Body of pancreas (tissue), 4 donors: ENCODE data around the gene KCND2. TPM values are rescaled to one million over a fixed set of nuclear protein-coding genes. Genes with fewer than 3 reads are reported as not detected.
A peak's percentile ranks its signal among the peaks of the same experiment; 100 is the strongest.

Source experiments
- ATAC-seq: fragments of 150-250 bp; one replicate; pipeline ENCODE4 v1.9.1; 2016
- DNase-seq, 4 donors: peaks; one replicate each; pipeline ENCODE4 v3.0.0-alpha.2; 2019
- H3K27ac ChIP-seq, 4 donors: fragments of 200-600 bp; sonication (generic); 1 replicate in 3 of 4; 2 replicates in 1 of 4; pipeline versions ENCODE4 v1.5.1 to v1.6.1; 2016 to 2019; ENCODE audit warnings: mild to moderate bottlenecking in 1 of 4, mixed read lengths in 1 of 4, moderate library complexity in 1 of 4
- H3K27me3 ChIP-seq, 2 donors: fragments of 200-600 bp; sonication (generic); one replicate each; pipeline ENCODE4 v1.6.0; 2016; ENCODE audit warnings: mild to moderate bottlenecking in 1 of 2
- H3K36me3 ChIP-seq, 2 donors: fragments of 200-600 bp; sonication (generic); replicated peaks in 1 of 2; 2 replicates each; pipeline ENCODE4 v1.5.1; 2016; ENCODE audit warnings: low read depth in 2 of 2; ENCODE audit not compliant: insufficient read depth in 1 of 2
- H3K4me1 ChIP-seq: fragments of 200-600 bp; sonication (generic); one replicate; pipeline ENCODE4 v1.6.0; 2016
- H3K4me3 ChIP-seq, 2 donors: fragments of 200-600 bp; sonication (generic); 1 replicate in 1 of 2; 2 replicates in 1 of 2; pipeline ENCODE4 v1.5.1; 2016 to 2019
- H3K9me3 ChIP-seq, 3 donors: fragments of 200-600 bp; sonication (generic); 1 replicate in 2 of 3; 2 replicates in 1 of 3; pipeline ENCODE4 v1.5.1; 2016
- POLR2A ChIP-seq, 3 donors: fragments of 450-650 bp; IDR thresholded peaks; one replicate each; pipeline ENCODE4 v1.6.1; 2016; ENCODE audit warnings: antibody characterized with exemption in 3 of 3, mild to moderate bottlenecking in 2 of 3
- WGBS, 2 donors: methylation state at CpG; one replicate each; pipeline ENCODE4 v1.1.5; 2017; 5-methylcytosine and 5-hydroxymethylcytosine counted together
- intact Hi-C: fragments of 100-400 bp; cut with DNase I; formaldehyde crosslinking; loops from one replicate; pipeline ENCODE4 v1.15.1; 2023
- total RNA-seq, 2 donors: library from RNA; depleted of rRNA; stranded (reverse); fragments of >200 nt; gene quantifications; one replicate each; pipeline ENCODE4 v1.1.0, GENCODE V29; 2016
- TF ChIP-seq, protein P1 (sequence below), 7 experiments: fragments of 450-650 bp in 4 of 7; fragments of 200-600 bp in 3 of 7; sonication (generic) in 3 of 7; IDR thresholded peaks; one replicate each; pipeline ENCODE4 v1.5.1; 2016 to 2019; ENCODE audit warnings: antibody characterized with exemption in 7 of 7

Gene KCND2
- total RNA-seq, 2 donors from 2014 or later = 0.52 to 0.66 TPM

DNA sequence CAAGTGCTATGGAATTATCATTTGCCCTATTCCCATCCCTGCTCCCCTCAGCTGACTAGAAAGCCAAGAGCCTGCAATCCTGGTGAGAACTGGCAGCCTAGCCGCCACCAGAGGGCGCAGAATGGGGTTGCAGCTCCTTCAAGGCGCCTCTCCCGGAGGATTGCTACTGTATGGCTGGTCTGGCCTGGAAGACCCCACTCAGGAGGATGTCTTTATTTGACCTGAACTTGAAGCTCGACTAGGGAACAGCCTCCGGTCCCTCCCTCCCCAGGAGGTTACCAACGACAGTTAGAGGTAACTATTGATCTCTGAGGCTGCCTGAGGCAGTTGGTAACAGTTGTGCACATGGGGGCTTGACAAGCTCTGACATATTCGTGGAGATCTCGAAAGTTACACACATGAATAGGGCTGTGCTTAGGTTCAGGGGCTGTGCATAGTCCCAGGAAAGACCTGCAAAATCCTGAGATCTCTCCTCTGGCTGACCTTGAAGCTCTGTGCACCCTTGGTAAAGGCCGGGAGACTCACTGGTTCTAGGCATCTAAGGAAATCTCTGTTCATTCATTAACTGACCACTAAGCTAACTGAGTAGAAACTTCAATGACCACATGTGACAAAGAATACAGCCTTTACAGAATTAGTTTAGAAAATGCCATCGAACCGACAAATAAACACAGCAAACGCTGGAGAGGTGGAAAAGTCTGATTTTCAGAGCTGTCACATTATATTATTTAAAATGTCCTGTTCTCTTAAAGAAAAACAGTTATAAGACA is 519.3 kb downstream of the KCND2 start:
- 48 to 59% methylated on average over 13 of the region's 13 CpGs for WGBS, 2 donors
- peaks cover 17% of the 10 kb centered on the region for H3K4me1 ChIP-seq
- H3K27ac ChIP-seq = no peak overlapping the region
- no peaks in the 10 kb centered on the region for H3K36me3 ChIP-seq
- H3K4me3 ChIP-seq = no peak overlapping the region
- DNase-seq (peak; percentile 76 to 84 (median 79)), ATAC-seq (peak; percentile 88)
- H3K9me3 ChIP-seq = peaks cover 0 to 5% (median 0%) of the 10 kb centered on the region in 3 donors
- TF ChIP-seq POLR2A (IDR thresholded peaks at IDR 0.05) = no peak
- TF ChIP-seq, protein P1, sequence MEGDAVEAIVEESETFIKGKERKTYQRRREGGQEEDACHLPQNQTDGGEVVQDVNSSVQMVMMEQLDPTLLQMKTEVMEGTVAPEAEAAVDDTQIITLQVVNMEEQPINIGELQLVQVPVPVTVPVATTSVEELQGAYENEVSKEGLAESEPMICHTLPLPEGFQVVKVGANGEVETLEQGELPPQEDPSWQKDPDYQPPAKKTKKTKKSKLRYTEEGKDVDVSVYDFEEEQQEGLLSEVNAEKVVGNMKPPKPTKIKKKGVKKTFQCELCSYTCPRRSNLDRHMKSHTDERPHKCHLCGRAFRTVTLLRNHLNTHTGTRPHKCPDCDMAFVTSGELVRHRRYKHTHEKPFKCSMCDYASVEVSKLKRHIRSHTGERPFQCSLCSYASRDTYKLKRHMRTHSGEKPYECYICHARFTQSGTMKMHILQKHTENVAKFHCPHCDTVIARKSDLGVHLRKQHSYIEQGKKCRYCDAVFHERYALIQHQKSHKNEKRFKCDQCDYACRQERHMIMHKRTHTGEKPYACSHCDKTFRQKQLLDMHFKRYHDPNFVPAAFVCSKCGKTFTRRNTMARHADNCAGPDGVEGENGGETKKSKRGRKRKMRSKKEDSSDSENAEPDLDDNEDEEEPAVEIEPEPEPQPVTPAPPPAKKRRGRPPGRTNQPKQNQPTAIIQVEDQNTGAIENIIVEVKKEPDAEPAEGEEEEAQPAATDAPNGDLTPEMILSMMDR (IDR thresholded peaks at IDR 0.05) = peak; percentile 61 to 82 (median 70)
- intact Hi-C loops = no loop called here
- no peaks in the 10 kb centered on the region for H3K27me3 ChIP-seq

DNA sequence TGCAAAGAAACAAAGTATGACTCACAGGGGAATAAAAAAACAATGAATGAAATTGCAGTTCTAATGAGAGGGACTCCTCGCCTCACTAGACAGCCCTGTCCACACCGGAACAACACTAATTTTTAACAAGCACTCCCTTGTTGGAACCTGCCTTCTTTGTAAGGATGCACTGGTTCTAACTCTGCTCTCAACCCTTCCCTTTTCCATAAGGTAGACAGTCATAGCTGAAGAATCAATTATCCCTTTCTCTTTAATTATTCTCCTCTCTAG is 519.8 kb downstream of the KCND2 start:
- no peaks in the 10 kb centered on the region for H3K36me3 ChIP-seq
- DNase-seq = no peak
- no peaks in the 10 kb centered on the region for H3K27me3 ChIP-seq
- peaks cover 17% of the 10 kb centered on the region for H3K4me1 ChIP-seq
- H3K27ac ChIP-seq = no peak overlapping the region
- peaks cover 0 to under 1% (median 0%) of the 10 kb centered on the region in 3 donors for H3K9me3 ChIP-seq
- WGBS, 2 donors = 96 to 98% methylated on average over 2 of the region's 2 CpGs
- no peak for ATAC-seq
- TF ChIP-seq, protein P1 (IDR thresholded peaks at IDR 0.05) = no peak
- no peak for TF ChIP-seq POLR2A (IDR thresholded peaks at IDR 0.05)
- intact Hi-C loops = no loop called here
- no peak overlapping the region for H3K4me3 ChIP-seq

DNA sequence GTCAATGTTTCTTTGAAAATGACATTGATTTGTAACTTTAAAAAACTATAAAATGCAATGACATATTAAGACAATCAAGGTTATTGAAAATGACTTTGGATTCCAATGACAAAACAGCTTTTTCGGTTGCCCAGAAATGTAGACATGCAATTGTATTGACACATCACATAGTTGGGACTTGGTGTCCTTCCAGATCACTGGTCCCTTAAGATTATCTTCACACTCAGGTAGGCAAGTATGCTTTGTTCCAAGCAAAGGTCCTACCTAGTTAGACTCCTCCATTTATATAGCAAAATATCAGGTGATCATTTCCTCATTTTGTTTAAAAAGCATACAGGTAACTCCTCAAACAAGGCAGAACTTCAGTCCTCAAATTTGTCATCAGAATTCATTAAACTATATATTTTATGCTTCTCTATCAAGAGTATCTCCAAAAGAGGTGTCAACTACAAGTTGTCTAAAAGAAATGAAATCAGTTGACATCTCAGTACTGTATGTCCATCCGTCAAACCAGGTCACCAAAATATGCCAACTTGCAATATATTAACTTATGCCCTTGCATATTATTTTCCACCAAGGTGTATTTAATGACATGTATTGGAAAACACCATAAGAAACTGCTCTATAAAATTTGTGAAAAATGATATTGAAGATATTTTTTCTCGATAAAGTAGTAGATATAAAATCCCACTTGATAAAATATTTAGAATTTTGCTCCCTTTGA is 520.4 kb downstream of the KCND2 start:
- WGBS, 2 donors = 69 to 71% methylated on average over 3 of the region's 3 CpGs

DNA sequence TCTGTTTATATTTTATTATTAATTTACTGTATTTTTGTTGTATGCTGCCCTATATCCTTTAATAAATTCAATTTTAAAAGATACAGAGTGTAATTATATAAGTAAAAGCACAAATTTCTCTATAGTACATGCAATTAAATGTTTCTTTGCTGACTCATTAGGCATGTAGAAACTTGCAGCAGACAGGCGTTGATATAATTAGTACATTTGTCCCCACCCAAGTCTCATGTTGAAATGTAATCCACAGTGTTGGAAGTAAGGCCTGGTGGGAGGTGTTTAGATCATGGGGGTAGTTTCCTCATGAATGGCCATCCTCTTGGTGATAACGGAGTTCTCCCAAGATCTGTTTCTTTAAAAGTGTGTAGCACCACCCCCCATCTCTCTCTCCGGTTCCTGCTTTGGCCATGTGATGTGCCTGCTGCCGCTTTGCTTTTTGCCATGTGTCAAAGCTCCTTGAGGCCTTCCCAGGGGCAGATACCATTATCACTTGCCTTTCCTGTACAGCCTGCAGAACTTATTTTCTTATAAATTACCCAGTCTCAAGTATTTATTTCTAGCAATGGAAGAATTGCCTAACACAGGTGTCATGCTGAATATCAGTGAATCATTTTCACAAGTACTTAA is 521.2 kb downstream of the KCND2 start:
- Histone ChIP-seq H3K27ac (no peak overlapping the region), H3K4me1 (peaks cover 17% of the 10 kb centered on the region), H3K36me3 (no peaks in the 10 kb centered on the region), H3K4me3 (no peak overlapping the region), H3K9me3 (no peaks in the 10 kb centered on the region), H3K27me3 (no peaks in the 10 kb centered on the region)
- WGBS, 2 donors = 61 to 68% methylated on average over 4 of the region's 4 CpGs
- intact Hi-C loops = no loop called here
- peak in 1 of 4 donors; percentile 7 for DNase-seq
- TF ChIP-seq, protein P1 (IDR thresholded peaks at IDR 0.05) = no peak
- no peak for TF ChIP-seq POLR2A (IDR thresholded peaks at IDR 0.05)
- no peak for ATAC-seq

More for the DNA sequence above, 520.4 kb downstream of the KCND2 start:
- TF ChIP-seq, protein P1 (IDR thresholded peaks at IDR 0.05) = no peak
- no peak for TF ChIP-seq POLR2A (IDR thresholded peaks at IDR 0.05)
- Histone ChIP-seq H3K27ac (no peak overlapping the region), H3K36me3 (no peaks in the 10 kb centered on the region), H3K4me3 (no peak overlapping the region), H3K4me1 (peaks cover 17% of the 10 kb centered on the region), H3K27me3 (no peaks in the 10 kb centered on the region), H3K9me3 (no peaks in the 10 kb centered on the region)
- ATAC-seq (peak; percentile 81), DNase-seq (peak; percentile 17 to 30 (median 17))
- intact Hi-C loops = no loop called here
